ENCODE data around the gene TNFRSF12A.

The TNFRSF12A gene

DNA sequence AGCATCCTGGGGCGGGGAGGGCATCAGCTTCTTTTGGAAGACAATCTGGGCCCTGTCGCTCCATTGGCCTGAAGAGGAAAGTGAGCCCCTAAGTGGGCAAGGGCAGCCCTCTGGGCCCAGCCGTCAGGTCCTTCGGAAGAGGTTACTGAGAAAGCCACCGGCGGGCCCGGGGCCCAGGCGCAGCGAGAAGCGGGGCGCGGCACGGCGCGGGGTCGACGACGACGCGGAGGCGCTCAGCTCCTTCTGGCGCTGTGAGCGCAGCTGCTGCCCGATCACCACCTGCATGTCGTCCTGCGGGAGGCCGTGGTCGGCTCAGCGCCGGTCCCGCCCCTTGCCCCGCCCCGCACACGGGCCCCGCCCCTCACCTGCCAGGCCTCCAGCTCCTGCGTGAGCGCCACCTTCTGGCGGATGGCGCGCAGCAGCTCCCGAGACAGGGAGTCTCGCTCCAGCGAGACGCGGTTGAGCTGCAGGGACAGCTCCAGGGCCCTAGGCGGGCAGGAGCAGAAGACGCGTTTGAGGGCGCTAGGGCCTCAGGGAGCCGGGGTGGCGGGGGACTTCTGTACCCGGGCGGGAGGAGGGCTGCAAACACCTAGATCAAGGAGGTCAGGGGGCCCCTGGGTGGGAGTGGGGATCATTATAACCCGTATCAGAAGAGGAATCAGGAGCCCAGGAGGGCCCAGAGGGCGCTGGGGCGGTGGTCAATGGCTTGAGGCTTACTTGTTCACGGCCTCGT, 8.0 kb downstream of the TNFRSF12A start:
- H3K27me3 ChIP-seq (ENCODE audit: insufficient read depth, low read length, poor library complexity, severe bottlenecking), result no peaks in the 10 kb centered on the region
- H4K20me1 ChIP-seq (ENCODE audit: insufficient read depth, low read length, poor library complexity, severe bottlenecking), result no peaks in the 10 kb centered on the region
- H3K36me3 ChIP-seq (ENCODE audit: insufficient read depth, low read length), result no peaks in the 10 kb centered on the region
- H3K9ac ChIP-seq (ENCODE audit: low read depth, low read length, poor library complexity, severe bottlenecking), result no peak overlapping the region
- H3K4me1 ChIP-seq (ENCODE audit: insufficient read depth, low read length, poor library complexity, severe bottlenecking), result no peaks in the 10 kb centered on the region
- no peaks in the 10 kb centered on the region for H3K9me2 ChIP-seq (replicated peaks; ENCODE audit: low read depth, low read length)
- no peak overlapping the region for H3K4me2 ChIP-seq (ENCODE audit: low read depth, low read length, poor library complexity, severe bottlenecking)
- H3K9me3 ChIP-seq (ENCODE audit: insufficient read depth, low read depth, low read length), result no peaks in the 10 kb centered on the region
- peaks cover 3% of the 10 kb centered on the region for H3K79me2 ChIP-seq (ENCODE audit: insufficient read depth, low read length)
- no peak overlapping the region for H3K4me3 ChIP-seq (ENCODE audit: low read length, poor library complexity, severe bottlenecking)
- TF ChIP-seq, protein P1, sequence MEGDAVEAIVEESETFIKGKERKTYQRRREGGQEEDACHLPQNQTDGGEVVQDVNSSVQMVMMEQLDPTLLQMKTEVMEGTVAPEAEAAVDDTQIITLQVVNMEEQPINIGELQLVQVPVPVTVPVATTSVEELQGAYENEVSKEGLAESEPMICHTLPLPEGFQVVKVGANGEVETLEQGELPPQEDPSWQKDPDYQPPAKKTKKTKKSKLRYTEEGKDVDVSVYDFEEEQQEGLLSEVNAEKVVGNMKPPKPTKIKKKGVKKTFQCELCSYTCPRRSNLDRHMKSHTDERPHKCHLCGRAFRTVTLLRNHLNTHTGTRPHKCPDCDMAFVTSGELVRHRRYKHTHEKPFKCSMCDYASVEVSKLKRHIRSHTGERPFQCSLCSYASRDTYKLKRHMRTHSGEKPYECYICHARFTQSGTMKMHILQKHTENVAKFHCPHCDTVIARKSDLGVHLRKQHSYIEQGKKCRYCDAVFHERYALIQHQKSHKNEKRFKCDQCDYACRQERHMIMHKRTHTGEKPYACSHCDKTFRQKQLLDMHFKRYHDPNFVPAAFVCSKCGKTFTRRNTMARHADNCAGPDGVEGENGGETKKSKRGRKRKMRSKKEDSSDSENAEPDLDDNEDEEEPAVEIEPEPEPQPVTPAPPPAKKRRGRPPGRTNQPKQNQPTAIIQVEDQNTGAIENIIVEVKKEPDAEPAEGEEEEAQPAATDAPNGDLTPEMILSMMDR (conservative IDR thresholded peaks at IDR 0.05; ENCODE audit: low read length), result peak; percentile 49
- no peak for TF ChIP-seq EZH2phosphoT487 (IDR thresholded peaks at IDR 0.05; ENCODE audit: borderline replicate concordance)
- H2AFZ ChIP-seq (ENCODE audit: low read length), result no peak overlapping the region
- no peaks in the 10 kb centered on the region for H3F3A ChIP-seq (ENCODE audit: low read depth)

GRCh38 chr16:3028716-3029319, 8.7 kb downstream of the TNFRSF12A start:
- no peak overlapping the region for H3K4me2 ChIP-seq (ENCODE audit: low read depth, low read length, poor library complexity, severe bottlenecking)
- H3K4me1 ChIP-seq (ENCODE audit: insufficient read depth, low read length, poor library complexity, severe bottlenecking), result no peaks in the 10 kb centered on the region
- no peaks in the 10 kb centered on the region for H3F3A ChIP-seq (ENCODE audit: low read depth)
- H3K79me2 ChIP-seq (ENCODE audit: insufficient read depth, low read length), result no peaks in the 10 kb centered on the region; the same call in 1 of the 2 replicates
- no peak overlapping the region for H2AFZ ChIP-seq (ENCODE audit: low read length)
- H3K9me2 ChIP-seq (replicated peaks; ENCODE audit: low read depth, low read length), result no peaks in the 10 kb centered on the region
- no peaks in the 10 kb centered on the region for H4K20me1 ChIP-seq (ENCODE audit: insufficient read depth, low read length, poor library complexity, severe bottlenecking)
- no peak overlapping the region for H3K4me3 ChIP-seq (ENCODE audit: low read length, poor library complexity, severe bottlenecking)
- TF ChIP-seq EZH2phosphoT487 (IDR thresholded peaks at IDR 0.05; ENCODE audit: borderline replicate concordance), result no peak
- TF ChIP-seq, protein P1 (conservative IDR thresholded peaks at IDR 0.05; ENCODE audit: low read length), result no peak
- no peaks in the 10 kb centered on the region for H3K36me3 ChIP-seq (ENCODE audit: insufficient read depth, low read length)
- no peaks in the 10 kb centered on the region for H3K27me3 ChIP-seq (ENCODE audit: insufficient read depth, low read length, poor library complexity, severe bottlenecking)
- no peaks in the 10 kb centered on the region for H3K9me3 ChIP-seq (ENCODE audit: insufficient read depth, low read depth, low read length)
- no peak overlapping the region for H3K9ac ChIP-seq (ENCODE audit: low read depth, low read length, poor library complexity, severe bottlenecking)

- H3K79me2 ChIP-seq (ENCODE audit: insufficient read depth, low read length), result no peaks in the 10 kb centered on the region
- H3K4me3 ChIP-seq (ENCODE audit: low read length, poor library complexity, severe bottlenecking), result no peak overlapping the region
- H3K27me3 ChIP-seq (ENCODE audit: insufficient read depth, low read length, poor library complexity, severe bottlenecking), result no peaks in the 10 kb centered on the region
- no peaks in the 10 kb centered on the region for H3F3A ChIP-seq (ENCODE audit: low read depth)
- no peaks in the 10 kb centered on the region for H3K36me3 ChIP-seq (ENCODE audit: insufficient read depth, low read length)
- no peaks in the 10 kb centered on the region for H4K20me1 ChIP-seq (ENCODE audit: insufficient read depth, low read length, poor library complexity, severe bottlenecking)
- H3K4me1 ChIP-seq (ENCODE audit: insufficient read depth, low read length, poor library complexity, severe bottlenecking), result no peaks in the 10 kb centered on the region
- no peak overlapping the region for H3K9ac ChIP-seq (ENCODE audit: low read depth, low read length, poor library complexity, severe bottlenecking)
- H3K4me2 ChIP-seq (ENCODE audit: low read depth, low read length, poor library complexity, severe bottlenecking), result no peak overlapping the region
- H3K9me3 ChIP-seq (ENCODE audit: insufficient read depth, low read depth, low read length), result no peaks in the 10 kb centered on the region
- no peak for TF ChIP-seq EZH2phosphoT487 (IDR thresholded peaks at IDR 0.05; ENCODE audit: borderline replicate concordance)
- TF ChIP-seq, protein P1 (conservative IDR thresholded peaks at IDR 0.05; ENCODE audit: low read length), result no peak
- H3K9me2 ChIP-seq (replicated peaks; ENCODE audit: low read depth, low read length), result no peaks in the 10 kb centered on the region
- no peak overlapping the region for H2AFZ ChIP-seq (ENCODE audit: low read length)
These were observed 9.5 kb downstream of the TNFRSF12A start for GRCh38 chr16:3029491-3030221.
